ENCODE results near the gene CHST11.

- TF ChIP-seq CTCF (IDR thresholded peaks at IDR 0.05 in 2 of 3, conservative IDR thresholded peaks at IDR 0.05 in 1 of 3; ENCODE audit: control insufficient read depth in 2 of 3, extremely low read depth in 1 of 3, insufficient read depth in 1 of 3, low read depth in 3 of 3, low read length in 3 of 3) (no peak), CREB1 (IDR thresholded peaks at IDR 0.05; ENCODE audit: low read depth) (no peak), ZNF274 (IDR thresholded peaks at IDR 0.05; ENCODE audit: insufficient read depth, insufficient read length) (no peak), EZH2 (IDR thresholded peaks at IDR 0.05; ENCODE audit: borderline replicate concordance, control insufficient read depth, low read depth, low read length) (no peak), CBX3 (IDR thresholded peaks at IDR 0.05; ENCODE audit: borderline replicate concordance, low read depth) (no peak)
These were observed 272.3 kb downstream of the CHST11 start for GRCh38 chr12:104729091-104729490.
